ENCODE measurements around the gene ADRB2. TPM values are rescaled to one million over a fixed set of nuclear protein-coding genes. Genes with fewer than 3 reads are reported as not detected.

Gene ADRB2
- 3.8 TPM for total RNA-seq

GRCh38 chr5:148826053-148826738, at the start of gene ADRB2:
Gene ADRB2 (plus strand): TSS chr5:148826611. CDS start chr5:148826832, 221 bp downstream.

Other genes with a start within 250 kb of the ADRB2 start
- gene HTR4, start 172.1 kb upstream of the ADRB2 start, total RNA-seq: 0.27 TPM
- gene SH3TC2, start 236.5 kb downstream of the ADRB2 start, total RNA-seq: 19.6 TPM